GM19395 (cell line): ENCODE measurements around the gene USP34.

ENCODE experiments used
- ATAC-seq: cut with Tn5 transposase; IDR thresholded peaks from one replicate; pipeline ENCODE4 v1.9.1; 2021; ENCODE audit warnings: mild to moderate bottlenecking, moderate library complexity; ENCODE audit not compliant: unreplicated experiment

Gene USP34

DNA sequence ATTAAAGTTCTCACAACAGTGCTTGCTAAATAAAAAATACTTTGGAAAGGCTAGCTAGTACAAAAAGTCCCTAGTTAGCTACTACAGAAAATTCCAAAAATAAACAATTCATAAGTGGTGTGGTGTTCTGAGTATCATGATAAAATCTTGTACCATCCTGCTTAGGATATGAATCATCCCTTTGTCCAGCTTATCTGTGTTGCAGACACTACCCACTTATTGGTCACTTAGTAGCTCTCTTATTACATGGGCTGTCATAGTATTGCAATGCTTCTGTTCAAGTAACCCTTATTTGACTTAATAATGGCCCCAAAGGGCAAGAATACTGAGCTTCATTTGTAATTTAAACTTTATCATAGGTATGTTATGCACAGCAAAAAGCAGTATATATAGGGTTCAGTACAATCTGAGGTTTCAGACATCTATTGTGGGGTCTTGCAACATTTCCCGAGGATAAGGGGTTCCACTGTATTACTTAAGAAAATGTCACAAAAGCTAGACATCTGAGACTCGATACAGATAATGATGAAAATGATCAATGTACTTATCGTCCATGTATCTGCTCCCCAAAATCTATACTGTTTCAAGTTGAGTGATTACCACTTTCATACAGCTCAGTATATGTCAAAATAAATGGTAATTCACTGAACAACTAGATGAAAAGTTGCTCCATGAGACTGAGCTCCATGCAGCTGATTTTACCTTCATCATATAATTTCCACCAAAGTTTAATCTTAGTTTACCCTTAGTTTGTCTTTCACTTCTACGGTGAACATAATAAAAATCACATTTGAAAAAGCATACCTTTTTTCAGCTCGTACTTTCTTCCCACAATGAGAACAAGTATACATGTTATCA, 215.1 kb downstream of the USP34 start:
- no peak for ATAC-seq

GRCh38 chr2:61254536-61254935, 216.4 kb downstream of the USP34 start:
- no peak for ATAC-seq

- no peak for ATAC-seq
Measured at GRCh38 chr2:61253136-61253535, 217.8 kb downstream of the USP34 start.

DNA sequence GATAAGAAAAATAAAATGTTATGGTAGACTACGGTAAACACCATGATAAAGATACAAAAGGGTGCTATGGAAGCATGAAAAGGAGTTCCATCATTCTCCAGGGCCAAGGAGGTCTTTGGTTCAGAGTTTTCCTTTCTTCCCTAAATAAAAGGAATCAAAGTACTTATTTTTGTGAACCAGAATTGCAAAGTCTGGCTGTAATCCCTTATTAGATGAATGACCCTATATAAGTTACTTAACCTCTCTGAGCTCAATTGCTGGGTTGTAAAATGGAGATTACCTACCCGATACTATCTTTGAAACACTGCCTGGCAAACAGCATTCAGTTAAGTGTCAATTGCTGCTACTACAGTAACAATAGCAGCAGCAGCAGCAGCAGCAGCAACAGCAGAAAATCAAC, 218.9 kb downstream of the USP34 start:
- ATAC-seq, result no peak

DNA sequence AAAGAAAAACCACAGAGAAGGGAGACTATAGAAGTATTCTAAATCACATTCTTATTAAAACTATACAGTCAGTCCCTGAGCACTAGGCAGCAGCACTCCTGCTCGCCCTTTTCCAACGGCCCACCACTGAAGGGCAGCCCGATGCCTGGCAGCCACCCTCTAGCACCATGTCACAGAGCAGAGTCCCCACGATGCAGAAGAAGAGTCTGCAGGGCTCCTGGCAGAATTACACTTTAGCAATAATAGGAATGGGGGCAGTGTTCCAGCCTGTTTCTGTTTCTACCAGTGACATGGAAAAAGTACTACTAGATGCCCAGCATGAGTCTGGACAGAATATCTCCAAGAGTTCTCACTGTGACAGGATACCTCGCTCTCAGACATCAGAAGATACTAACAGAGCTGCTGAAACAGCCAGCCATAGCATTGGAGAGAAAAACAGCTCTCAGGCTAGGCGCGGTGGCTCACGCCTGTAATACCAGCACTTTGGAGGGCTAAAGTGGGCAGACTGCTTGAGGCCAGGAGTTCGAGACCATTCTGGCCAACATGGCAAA, 221.3 kb downstream of the USP34 start:
- no peak for ATAC-seq

- no peak for ATAC-seq
Measured at GRCh38 chr2:61247204-61247812, 223.6 kb downstream of the USP34 start.

DNA sequence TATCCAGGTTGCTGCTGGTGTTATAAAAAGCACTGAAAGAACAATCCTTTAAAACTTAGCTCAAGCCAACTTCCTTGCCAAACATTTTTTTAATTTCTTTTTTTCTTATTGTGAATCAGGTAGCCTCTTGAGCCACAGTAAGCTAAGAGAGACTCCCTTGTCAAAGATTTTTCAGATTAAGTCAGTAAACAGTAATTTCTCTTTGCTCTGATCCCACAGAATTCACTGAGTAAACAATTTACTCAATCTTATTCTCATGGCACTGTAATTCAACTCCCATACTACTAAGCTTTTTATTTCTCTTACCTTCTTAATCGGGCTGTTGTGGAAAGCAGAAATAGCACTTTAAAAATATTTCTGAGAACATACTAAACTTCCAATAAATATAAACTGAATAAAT, 226.2 kb downstream of the USP34 start:
- no peak for ATAC-seq

GRCh38 chr2:61241266-61241665, 229.6 kb downstream of the USP34 start:
- ATAC-seq, result no peak

DNA sequence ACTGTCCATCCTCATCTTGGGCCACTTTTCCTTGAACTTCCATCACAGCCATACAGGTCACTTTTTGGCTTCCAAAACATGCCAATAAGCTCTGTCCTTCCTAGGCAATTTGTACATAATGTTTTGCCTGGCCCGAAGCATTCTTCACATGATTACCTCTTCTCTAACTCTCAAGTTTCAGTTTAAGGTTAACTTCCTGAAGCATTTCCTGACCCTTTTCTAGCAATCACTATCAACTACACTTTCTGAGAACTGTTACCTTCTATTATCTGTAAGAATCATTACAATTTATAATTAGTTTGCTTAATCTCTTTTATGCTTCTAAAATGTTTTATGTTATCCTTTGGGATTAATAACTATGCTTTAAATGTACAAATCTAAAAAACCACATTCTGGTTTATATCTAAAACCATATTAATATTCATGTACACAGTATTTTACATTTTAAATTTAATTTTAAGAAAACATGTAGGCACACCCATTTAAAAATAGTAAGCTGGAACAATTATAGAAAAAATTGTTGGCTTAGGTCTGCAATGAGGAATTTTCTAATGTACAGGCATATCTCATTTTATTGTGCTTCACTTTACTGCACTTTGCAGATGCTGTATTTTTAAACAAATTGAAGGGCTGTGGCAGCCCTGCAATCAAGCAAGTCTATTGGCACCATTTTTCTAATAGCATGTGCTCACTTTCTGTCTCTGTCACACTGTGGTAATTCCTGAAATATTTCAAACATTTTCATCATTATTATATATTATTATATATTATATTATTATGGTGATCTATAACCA, 232.5 kb downstream of the USP34 start:
- ATAC-seq, result no peak

DNA sequence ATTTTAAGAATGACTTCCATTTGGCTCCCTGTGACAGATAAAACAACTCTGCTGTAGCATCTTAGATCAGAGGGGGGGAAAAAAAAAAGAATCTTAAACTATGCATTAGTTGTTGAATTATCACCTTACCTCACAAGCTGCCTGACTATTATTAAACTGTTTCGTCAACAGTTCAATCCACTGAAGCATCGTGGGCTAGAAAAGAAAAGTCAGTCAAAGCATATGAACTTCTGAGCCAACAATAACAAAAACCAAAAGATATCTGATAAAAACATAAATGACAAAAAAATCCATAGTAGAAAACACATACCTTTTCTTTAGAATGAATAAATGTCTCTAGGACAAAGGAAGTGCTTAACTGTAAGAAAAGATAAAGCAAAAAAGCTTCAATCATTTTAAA, 235.2 kb downstream of the USP34 start:
- ATAC-seq, result no peak

- no peak for ATAC-seq
Measured at GRCh38 chr2:61233581-61233980, 237.3 kb downstream of the USP34 start.

DNA sequence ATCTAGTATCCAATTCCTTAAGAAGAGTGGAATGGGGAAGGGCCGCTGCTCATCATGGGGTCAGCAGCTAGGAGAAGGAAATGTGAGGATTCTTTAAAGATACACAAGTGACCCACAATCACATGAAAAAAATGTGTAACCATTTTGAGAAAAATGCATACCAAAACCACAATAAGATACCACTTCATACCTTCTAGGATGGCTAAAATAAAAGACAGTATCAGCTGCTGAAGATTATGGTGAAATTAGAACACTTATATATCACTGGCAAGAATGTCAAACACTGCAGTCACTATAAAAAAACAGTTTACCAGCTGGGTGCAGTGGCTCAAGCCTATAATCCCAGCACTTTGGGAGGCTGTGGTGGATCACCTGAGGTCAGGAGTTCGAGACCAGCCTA, 241.0 kb downstream of the USP34 start:
- no peak for ATAC-seq

DNA sequence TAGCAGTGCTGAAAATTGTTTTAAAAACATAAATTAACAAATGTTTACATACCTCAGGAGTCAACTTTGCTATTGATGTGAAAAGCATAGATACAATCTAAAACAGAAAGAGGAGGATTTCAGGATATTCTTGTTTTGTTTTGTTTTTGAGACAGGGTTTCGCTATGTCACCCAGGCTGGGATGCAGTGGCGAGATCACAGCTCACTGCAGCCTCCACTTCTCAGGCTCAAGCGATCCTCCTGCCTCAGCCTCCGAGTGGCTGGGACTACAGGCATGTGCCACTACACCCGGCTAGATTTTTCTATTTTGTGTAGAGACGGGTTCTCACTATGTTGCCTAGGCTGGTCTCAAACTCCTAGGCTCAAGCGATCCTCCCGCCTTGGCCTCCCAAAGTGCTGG, 248.3 kb downstream of the USP34 start:
- ATAC-seq, result no peak

DNA sequence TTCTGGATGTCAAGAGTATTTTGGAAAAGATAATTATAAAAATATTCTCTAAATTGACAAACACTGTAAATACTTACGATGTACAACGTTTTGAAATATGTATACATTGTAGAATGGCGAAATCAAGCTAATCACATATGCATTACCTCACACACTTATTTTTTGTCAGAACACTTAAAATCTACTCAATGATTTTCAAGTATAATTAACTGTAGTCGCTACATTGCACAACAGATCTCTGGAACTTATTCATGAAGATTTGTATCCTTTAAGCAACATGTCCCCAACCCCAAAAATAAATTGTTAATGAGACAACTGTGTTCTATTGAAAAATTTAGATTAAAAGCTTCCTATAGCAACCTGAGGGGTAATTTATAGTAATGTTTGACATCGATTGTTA, 249.1 kb downstream of the USP34 start:
- no peak for ATAC-seq

DNA sequence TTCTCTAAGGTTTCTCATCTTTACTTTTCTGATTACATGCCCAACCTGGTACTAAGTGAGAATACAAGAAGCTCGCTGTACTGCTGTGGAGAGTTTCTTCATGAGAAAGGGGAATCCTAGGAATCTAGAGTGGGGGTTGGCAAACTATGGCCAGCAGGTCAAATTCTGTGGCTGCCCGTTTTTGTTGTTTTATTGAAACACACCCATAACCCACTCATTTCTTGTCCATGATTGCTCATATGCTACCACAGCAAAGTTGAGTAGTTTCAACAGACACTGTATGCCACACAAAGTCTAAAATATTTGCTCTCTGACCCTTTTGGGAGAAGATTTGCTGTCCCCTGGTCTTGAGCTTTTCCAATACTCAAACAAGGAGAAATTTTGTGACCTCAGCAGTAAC, 250.1 kb downstream of the USP34 start:
- no peak for ATAC-seq

GRCh38 chr2:61218817-61219170, 252.1 kb downstream of the USP34 start:
- no peak for ATAC-seq

- no peak for ATAC-seq
Measured at GRCh38 chr2:61218076-61218816, 252.6 kb downstream of the USP34 start.

DNA sequence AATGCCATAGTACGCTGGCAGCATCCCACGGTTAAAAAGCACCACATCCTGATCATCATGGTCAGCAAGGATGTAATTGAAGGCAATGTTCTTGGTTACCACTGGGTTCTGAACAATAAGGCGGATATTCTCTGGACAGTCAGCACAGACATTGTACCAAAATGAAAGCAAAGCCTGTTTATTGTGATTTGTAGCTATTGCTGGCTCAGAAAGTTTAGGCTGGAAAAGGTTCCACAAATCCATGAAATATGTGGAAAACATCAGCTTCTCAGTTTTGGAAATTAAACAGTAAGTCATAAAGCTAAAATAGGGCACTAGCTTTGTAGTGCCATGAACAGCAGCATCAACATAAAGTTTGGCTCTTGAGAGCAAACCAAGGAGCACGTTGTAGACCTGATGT, 256.7 kb downstream of the USP34 start:
- no peak for ATAC-seq

- no peak for ATAC-seq
Measured at GRCh38 chr2:61210332-61210981, 260.4 kb downstream of the USP34 start.

DNA sequence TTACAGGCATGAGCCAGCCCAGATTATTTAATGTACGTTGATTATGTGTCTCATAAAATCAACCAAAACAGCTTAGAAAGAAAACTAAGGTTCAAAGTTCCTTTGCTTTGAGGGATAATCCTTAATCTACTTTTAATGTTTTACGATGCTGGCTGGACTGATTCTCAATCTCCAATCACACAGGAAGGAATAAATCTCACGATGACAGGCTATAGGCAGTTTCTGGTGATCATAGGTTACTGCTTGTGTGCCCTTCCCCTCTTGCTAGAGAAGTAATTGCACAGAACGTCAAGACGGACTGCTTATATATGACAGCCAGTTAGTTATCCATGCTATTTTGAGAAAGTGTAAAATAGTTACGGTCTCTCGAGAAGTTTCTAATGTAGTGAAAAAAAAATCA, 265.8 kb downstream of the USP34 start:
- ATAC-seq, result no peak
